GM12878 (cell line): ENCODE data around the gene LRRC70. TPM values are rescaled to one million over a fixed set of nuclear protein-coding genes. Genes with fewer than 3 reads are reported as not detected.

Experiments used
- ATAC-seq: fragments of 200-7000 bp; cut with Tn5 transposase; 3 replicates; pipeline ENCODE4 v1.9.1; 2020; ENCODE audit warnings: mild to moderate bottlenecking, moderate library complexity
- BruUV-seq: library from RNA; stranded (reverse); fragments of 400-500 nt; replicated peaks from 2 replicates; lab custom pipeline; 2021; lab: Mats Ljungman, UMichigan
- CTCF ChIA-PET: fragments of 300-600 bp; sonication (Branson Sonifier 250); formaldehyde crosslinking; extraction: SDS; loops from one replicate; lab custom pipeline; 2021; ENCODE audit warnings: inconsistent platforms; lab: Yijun Ruan, JAX
- POLR2A ChIA-PET: fragments of 350-600 bp; formaldehyde crosslinking; extraction: SDS; loops from one replicate; lab custom pipeline; 2021; ENCODE audit warnings: inconsistent platforms; lab: Charles Lee
- RAD21 ChIA-PET: fragments of 300-600 bp; sonication (Branson Sonifier 250); formaldehyde crosslinking; loops from one replicate; lab custom pipeline; 2023; ENCODE audit warnings: antibody characterized with exemption; ENCODE audit not compliant: unreplicated experiment; lab: Charles Lee
- SMC1A ChIA-PET: fragments of 300-600 bp; sonication (Branson Sonifier 250); formaldehyde crosslinking; loops from one replicate; lab custom pipeline; 2023; ENCODE audit not compliant: unreplicated experiment, uncharacterized antibody; lab: Charles Lee
- DNase-seq: peaks from one replicate; pipeline ENCODE4 v3.0.0-alpha.2; 2011; ENCODE audit warnings: low read depth, low spot score
- FAIRE-seq: peaks from 3 replicates; lab custom pipeline; 2011; peaks lifted over from hg19 to GRCh38; lab: Jason Lieb, UNC
- H2AFZ ChIP-seq: 2 replicates; pipeline ENCODE4 v1.6.0; 2011; ENCODE audit warnings: low read depth, low read length, control low read depth; ENCODE audit not compliant: control insufficient read depth
- H3K27ac ChIP-seq: 2 replicates; pipeline ENCODE4 v1.5.1; 2011; ENCODE audit warnings: control low read depth; ENCODE audit not compliant: control insufficient read depth, insufficient read depth
- H3K27me3 ChIP-seq, 2 experiments: replicated peaks in 1 of 2; 2 replicates each; pipeline versions ENCODE4 v1.6.0 to v1.6.1; 2011; ENCODE audit warnings: low read length in 1 of 2; ENCODE audit not compliant: control insufficient read depth in 2 of 2, insufficient read depth in 2 of 2
- H3K36me3 ChIP-seq, 2 experiments: 2 replicates each; pipeline ENCODE4 v1.5.1; 2011; ENCODE audit warnings: low read length in 1 of 2; ENCODE audit not compliant: control insufficient read depth in 2 of 2, insufficient read depth in 2 of 2
- H3K4me1 ChIP-seq: 2 replicates; pipeline ENCODE4 v1.6.1; 2011; ENCODE audit warnings: mild to moderate bottlenecking, low read length, moderate library complexity, mixed read lengths; ENCODE audit not compliant: control insufficient read depth, insufficient read depth
- H3K4me2 ChIP-seq: 2 replicates; pipeline ENCODE4 v1.6.0; 2011; ENCODE audit warnings: control low read depth; ENCODE audit not compliant: control insufficient read depth, insufficient read depth
- H3K4me3 ChIP-seq: fragments of 200-600 bp; sonication (generic); 2 replicates; pipeline ENCODE4 v1.5.1; 2016
- H3K79me2 ChIP-seq: 2 replicates; pipeline ENCODE4 v1.6.0; 2011; ENCODE audit warnings: low read length; ENCODE audit not compliant: control insufficient read depth, insufficient read depth
- H3K9ac ChIP-seq: 2 replicates; pipeline ENCODE4 v1.8.0; 2011; ENCODE audit warnings: low read length, control low read depth, mixed read lengths; ENCODE audit not compliant: control insufficient read depth, insufficient read depth
- H3K9me3 ChIP-seq: replicated peaks from 3 replicates; pipeline ENCODE4 v1.5.1; 2011; ENCODE audit warnings: mild to moderate bottlenecking, low read length; ENCODE audit not compliant: control insufficient read depth, insufficient read depth
- H4K20me1 ChIP-seq: 2 replicates; pipeline ENCODE4 v1.6.0; 2011; ENCODE audit not compliant: control insufficient read depth, insufficient read depth
- BRCA1 ChIP-seq: IDR thresholded peaks from 2 replicates; pipeline ENCODE4 v1.6.1; 2011; ENCODE audit warnings: low read depth, low read length, improper control_type of control experiment
- GATAD2B ChIP-seq: fragments of 450-650 bp; conservative IDR thresholded peaks from 2 replicates; pipeline ENCODE4 v1.6.1; 2017; ENCODE audit warnings: low read depth, mild to moderate bottlenecking, moderate library complexity
- LARP7 ChIP-seq: fragments of 450-650 bp; IDR thresholded peaks from 2 replicates; pipeline ENCODE4 v1.6.1; 2017; ENCODE audit warnings: mild to moderate bottlenecking
- MYB ChIP-seq: fragments of 150-350 bp; IDR thresholded peaks from 2 replicates; pipeline ENCODE4 v1.6.1; 2014; ENCODE audit warnings: mild to moderate bottlenecking, low read depth, low read length, borderline replicate concordance
- NBN ChIP-seq: fragments of 450-650 bp; IDR thresholded peaks from 2 replicates; pipeline ENCODE4 v1.6.1; 2016
- NKRF ChIP-seq: fragments of 450-650 bp; conservative IDR thresholded peaks from 2 replicates; pipeline ENCODE4 v1.6.1; 2017; ENCODE audit warnings: mild to moderate bottlenecking, moderate library complexity
- NR2F1 ChIP-seq: fragments of 450-650 bp; conservative IDR thresholded peaks from 2 replicates; pipeline ENCODE4 v1.6.1; 2017; ENCODE audit warnings: mild to moderate bottlenecking
- PML ChIP-seq: IDR thresholded peaks from 2 replicates; pipeline ENCODE4 v1.6.1; 2012; ENCODE audit warnings: low read length, inconsistent platforms
- POU2F2 ChIP-seq: IDR thresholded peaks from 3 replicates; pipeline ENCODE4 v1.6.1; 2011; ENCODE audit warnings: low read depth, mild to moderate bottlenecking, low read length, borderline replicate concordance
- RELA ChIP-seq: fragments of 450-650 bp; IDR thresholded peaks from 2 replicates; pipeline ENCODE4 v1.8.0; 2014; ENCODE audit warnings: borderline replicate concordance; ENCODE audit not compliant: partially characterized antibody
- ZNF217 ChIP-seq: fragments of 450-650 bp; IDR thresholded peaks from 2 replicates; pipeline ENCODE4 v1.6.1; 2017; ENCODE audit warnings: antibody characterized with exemption, mild to moderate bottlenecking
- WGBS: methylation state at CpG from one replicate; pipeline ENCODE4 v1.1.6; 2016; ENCODE audit warnings: low lambda C conversion rate; ENCODE audit not compliant: insufficient replicate concordance, insufficient coverage; ENCODE audit errors: missing lambda C conversion rate; 5-methylcytosine and 5-hydroxymethylcytosine counted together
- in situ Hi-C: fragments of 300-500 bp; cut with MboI; formaldehyde crosslinking; loops from 9 replicates; pipeline ENCODE4 v1.14.3; 2018; ENCODE audit warnings: mixed read lengths
- intact Hi-C: fragments of 100-400 bp; cut with micrococcal nuclease; formaldehyde crosslinking; loops from one replicate; pipeline ENCODE4 v1.14.2; 2022; ENCODE audit not compliant: unreplicated experiment
- polyA plus RNA-seq, 11 experiments: library from polyadenylated mRNA; depleted of rRNA in 4 of 11; unstranded in 6 of 11; stranded (reverse) in 5 of 11; fragments of >200 nt; fragmentation: Nextera tagmentation in 4 of 11; fragmentation: Illumina TruSeq in 1 of 11; extraction: Ambion mirVana in 4 of 11; extraction: Trizol in 1 of 11; gene quantifications; 1 replicate in 1 of 11; 2 replicates in 10 of 11; pipeline versions ENCODE4 v1.2.1 to v1.2.3, GENCODE V29; 2011 to 2016; ENCODE audit warnings: inconsistent platforms in 2 of 11, missing spikeins in 2 of 11, low read depth in 1 of 11
- total RNA-seq, 4 experiments: library from RNA; depleted of rRNA in 3 of 4; stranded (reverse); fragments of >200 nt in 3 of 4; fragmentation: Illumina TruSeq in 1 of 4; extraction: Trizol in 1 of 4; gene quantifications; 2 replicates each; pipeline versions ENCODE4 v1.2.1 to v1.2.3, GENCODE V29; 2013 to 2021
- TF ChIP-seq, protein P1 (sequence below): IDR thresholded peaks from 2 replicates; pipeline ENCODE4 v1.6.1; 2012; ENCODE audit warnings: low read depth, low read length, improper control_type of control experiment

LRRC70 gene
- total and polyA plus RNA-seq, 10 of the 15 experiments (the other 5 are each of a cell fraction or from before 2014, with no cell fraction given) = 0.35 to 1.5 (median 0.84) TPM

GRCh38 chr5:62626534-62626933, 47.9 kb downstream of the LRRC70 start:
- BruUV-seq = no TSS peak

More at GRCh38 chr5:62626534-62626933, 47.9 kb downstream of the LRRC70 start:
- H3K36me3 ChIP-seq = peaks cover 1 to 2% of the 10 kb centered on the region in 2 experiments; a peak in 2 of 4 replicates
- TF ChIP-seq LARP7 (no peak), PML (no peak), POU2F2 (no peak), RELA (no peak), NBN (no peak), GATAD2B (no peak), BRCA1 (no peak), NKRF (no peak), ZNF217 (no peak), MYB (no peak), NR2F1 (no peak)
- TF ChIP-seq, protein P1, sequence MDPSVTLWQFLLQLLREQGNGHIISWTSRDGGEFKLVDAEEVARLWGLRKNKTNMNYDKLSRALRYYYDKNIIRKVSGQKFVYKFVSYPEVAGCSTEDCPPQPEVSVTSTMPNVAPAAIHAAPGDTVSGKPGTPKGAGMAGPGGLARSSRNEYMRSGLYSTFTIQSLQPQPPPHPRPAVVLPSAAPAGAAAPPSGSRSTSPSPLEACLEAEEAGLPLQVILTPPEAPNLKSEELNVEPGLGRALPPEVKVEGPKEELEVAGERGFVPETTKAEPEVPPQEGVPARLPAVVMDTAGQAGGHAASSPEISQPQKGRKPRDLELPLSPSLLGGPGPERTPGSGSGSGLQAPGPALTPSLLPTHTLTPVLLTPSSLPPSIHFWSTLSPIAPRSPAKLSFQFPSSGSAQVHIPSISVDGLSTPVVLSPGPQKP = no peak
- no peak overlapping the region for H3K27ac ChIP-seq
- ChIA-PET RAD21 (no interaction called here), CTCF (no interaction called here), SMC1A (no interaction called here), POLR2A (interaction anchor here (0.6 kb wide), 1 partner anchor 240 kb away, joined by 3 read pairs; no protein-coding TSS in a partner anchor)
- ATAC-seq (no peak), DNase-seq (no peak), FAIRE-seq (no peak)
- H3K27me3 ChIP-seq = no peaks in the 10 kb centered on the region
- no peaks in the 10 kb centered on the region for H4K20me1 ChIP-seq
- H2AFZ ChIP-seq = no peak overlapping the region
- in situ Hi-C loops = no loop called here
- intact Hi-C loops = no loop called here
- no peaks in the 10 kb centered on the region for H3K79me2 ChIP-seq
- WGBS = 96% methylated on average over 2 of the region's 2 CpGs
- no peak overlapping the region for H3K9ac ChIP-seq
- no peak overlapping the region for H3K4me2 ChIP-seq
- no peaks in the 10 kb centered on the region for H3K4me1 ChIP-seq
- no peak overlapping the region for H3K4me3 ChIP-seq
- no peaks in the 10 kb centered on the region for H3K9me3 ChIP-seq
